Fibroblast of peridontal ligament (primary cell): Measurements from ENCODE around the gene ATXN7L3.
"Not testable (repeated sequence)": the region's sequence is repeated elsewhere in the genome, so short reads cannot be mapped to it uniquely, and the experiment has no call there.

Experiments used
- DNase-seq: peaks from one replicate; pipeline ENCODE4 v3.0.0-alpha.2; 2010; ENCODE audit errors: extremely low read depth

ATXN7L3 gene, protein sequence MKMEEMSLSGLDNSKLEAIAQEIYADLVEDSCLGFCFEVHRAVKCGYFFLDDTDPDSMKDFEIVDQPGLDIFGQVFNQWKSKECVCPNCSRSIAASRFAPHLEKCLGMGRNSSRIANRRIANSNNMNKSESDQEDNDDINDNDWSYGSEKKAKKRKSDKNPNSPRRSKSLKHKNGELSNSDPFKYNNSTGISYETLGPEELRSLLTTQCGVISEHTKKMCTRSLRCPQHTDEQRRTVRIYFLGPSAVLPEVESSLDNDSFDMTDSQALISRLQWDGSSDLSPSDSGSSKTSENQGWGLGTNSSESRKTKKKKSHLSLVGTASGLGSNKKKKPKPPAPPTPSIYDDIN

DNA sequence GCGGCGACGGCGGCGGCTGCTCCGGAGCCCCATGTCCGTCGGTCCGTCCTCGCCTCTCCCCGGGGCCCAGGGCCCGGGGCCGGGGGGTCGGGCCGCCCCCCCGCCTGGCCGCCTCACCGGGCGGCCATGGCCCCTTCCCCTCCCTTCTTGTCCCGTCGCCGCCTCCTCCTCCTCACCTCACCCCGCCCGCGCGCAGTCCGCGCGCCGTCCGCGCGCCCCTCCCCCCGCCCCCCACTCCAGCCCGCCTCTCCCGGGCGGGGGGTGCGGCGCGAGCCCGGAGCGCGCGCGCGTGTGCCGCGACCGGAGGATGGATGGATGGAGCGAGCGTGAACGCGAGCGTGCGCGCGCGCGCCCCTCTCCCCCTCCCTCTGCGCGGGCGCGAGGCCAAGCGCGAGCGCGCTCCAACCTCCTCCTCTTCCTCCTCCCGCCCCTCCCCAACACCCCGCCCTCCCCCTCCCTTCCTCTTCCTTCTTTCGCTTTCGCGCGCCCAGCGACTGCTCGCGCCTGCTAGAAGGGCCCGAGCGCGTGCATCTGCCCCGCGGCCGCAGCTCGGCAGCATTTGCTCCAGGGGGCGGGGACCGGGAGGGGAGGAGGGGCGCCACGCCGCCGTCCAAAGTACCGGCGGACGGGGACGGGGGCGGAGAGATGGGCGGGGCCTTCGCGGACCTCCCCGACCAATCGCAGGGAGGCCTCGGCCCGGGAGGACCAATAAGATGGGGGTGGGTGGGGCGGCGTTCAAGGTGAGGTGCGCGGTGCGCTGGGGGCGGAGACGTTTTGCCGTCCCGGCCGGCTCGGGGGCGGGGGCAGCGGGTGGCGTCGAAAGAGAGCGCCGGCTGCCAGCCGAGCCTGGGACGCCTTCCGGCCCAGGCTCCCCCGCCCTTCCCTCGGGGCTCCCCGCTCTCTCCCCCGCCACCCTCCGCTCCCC lies at the start of gene ATXN7L3:
Gene ATXN7L3, minus strand, starts transcription at position 332 of the 925 bp plus-strand sequence. CDS start 1,814 bp downstream, outside the sequence.
- peak; percentile 95 for DNase-seq

DNA sequence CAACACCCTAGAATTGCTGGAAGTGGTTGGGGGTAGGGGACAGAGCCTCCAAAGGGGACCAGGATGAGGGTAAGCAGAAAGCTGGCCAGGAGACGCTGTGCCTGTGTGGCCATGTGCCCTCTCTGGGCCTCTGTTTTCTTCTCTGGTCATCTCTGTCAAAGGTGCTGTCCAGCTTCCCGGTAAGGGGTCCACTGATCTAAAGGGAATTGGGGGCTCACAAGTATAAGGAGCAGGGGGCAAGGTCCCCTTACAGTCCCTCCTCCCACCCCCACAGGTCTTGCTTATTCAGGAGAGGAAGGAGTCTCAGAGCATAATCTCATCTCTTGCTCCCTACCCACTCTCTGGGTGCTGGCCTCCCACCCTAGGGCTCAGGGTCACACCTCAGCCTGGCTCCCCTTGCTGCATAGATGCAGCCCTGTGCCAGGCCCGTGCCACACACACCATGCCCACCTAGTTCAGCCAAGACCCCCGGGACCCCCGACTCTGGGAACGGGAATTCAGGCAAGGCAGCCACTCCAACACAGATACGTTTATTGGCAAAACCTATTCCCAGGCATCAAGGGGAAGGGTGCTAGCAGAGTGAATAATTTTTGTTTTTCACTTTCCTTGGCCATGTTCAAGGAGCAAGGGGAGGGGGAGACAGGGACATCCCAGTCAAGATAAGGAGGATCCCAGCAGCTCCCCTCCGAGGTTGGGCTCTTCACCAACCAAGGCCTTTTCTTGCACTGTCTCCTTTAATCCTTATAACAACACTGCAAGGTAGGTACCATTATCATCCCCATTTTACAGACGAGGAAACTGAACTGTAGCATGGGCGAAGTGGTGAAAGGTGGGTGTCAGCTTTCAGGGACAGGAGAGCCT lies 48.4 kb upstream of the ATXN7L3 start:
- no peak for DNase-seq

DNA sequence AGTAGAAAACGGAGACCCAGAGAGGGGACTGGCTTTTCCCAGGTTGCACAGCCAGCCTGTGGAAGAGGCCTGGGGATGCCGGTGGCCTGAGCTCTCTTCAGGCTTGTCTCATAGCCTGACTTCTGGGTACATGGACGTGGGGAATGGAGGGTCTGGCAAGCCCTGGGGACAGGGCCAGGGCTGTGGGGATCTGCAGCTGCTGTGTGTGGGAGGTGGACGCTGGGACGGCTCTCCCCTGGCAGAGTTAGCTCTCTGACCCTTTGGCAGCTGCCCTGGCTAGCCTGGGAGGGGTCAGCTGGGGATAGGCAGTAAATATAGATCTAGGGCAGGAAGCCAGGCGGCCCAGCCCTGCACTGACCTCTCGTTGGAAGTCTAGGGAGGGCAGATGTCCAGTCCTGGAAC lies 47.8 kb upstream of the ATXN7L3 start:
- no peak for DNase-seq

DNA sequence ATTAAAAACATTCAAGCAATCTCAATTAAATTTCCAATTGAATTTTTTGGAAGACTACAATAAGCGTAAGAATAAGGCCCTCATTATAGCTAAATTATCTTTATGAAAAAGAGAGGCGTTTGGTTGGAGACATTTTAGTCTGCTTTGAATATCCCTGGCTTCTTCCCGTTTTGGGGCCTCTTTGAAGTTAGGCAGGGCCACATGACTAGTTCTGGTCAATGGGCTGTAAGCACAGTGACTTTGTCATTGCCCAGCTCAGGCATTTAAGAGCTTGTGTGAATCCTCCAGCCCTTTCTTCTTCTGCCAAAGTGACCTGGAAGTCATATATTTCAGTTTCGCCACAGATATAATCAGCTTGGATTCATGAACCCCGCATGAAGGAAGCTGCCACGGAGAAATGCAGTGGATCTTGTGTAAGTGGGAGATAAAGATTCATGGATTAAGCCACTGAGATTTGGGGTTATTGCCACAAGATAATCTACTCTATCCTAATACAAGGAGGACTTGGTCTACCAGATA lies 41.5 kb upstream of the ATXN7L3 start:
- DNase-seq, result no peak

GRCh38 chr17:44237886-44238285 lies 38.2 kb upstream of the ATXN7L3 start:
- not testable (repeated sequence) for DNase-seq

DNA sequence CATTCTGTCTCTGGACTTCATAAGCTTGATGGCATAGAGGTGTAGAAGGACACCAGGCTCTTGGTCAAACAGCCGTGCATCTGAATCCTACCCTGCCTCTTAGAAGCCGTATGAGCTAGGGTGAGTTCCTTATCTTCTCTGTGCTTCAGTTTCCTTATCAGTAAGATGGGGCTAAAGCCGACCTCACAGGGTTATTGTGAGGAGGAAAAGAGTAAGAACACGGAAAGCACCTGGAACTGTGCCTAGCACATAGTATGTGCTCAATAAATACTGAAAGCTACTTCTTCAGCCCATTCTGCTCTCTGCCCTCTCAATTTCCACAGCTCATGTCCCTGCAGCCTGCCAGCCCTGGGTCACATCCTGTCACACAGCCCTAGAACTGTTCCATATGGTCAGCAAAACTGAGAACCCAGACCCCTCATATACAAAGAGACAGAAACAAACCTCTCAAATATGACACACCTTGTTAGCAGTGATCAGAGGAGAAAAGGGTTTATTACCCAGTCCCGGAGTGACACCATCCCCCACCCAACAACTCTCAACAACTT lies 36.8 kb upstream of the ATXN7L3 start:
- no peak for DNase-seq

DNA sequence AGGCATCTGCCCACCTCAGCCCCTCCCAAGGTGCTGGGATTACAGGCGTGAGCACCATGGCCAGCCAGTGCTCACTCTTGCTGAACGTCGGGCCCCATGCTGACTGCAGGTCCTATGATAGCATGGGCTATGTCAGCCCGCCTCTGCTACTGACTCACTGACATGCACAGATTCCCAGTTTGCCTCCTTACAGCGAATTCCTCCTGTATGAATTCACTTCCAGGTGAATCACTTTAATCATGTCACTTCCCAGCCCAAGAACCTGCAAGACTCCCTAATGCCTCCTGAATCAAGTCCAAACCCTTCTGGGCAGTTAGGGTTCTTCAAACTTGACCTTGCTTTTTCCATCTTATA lies 35.9 kb upstream of the ATXN7L3 start:
- no peak for DNase-seq

- no peak for DNase-seq
These were observed 33.9 kb upstream of the ATXN7L3 start for GRCh38 chr17:44233582-44233981.

DNA sequence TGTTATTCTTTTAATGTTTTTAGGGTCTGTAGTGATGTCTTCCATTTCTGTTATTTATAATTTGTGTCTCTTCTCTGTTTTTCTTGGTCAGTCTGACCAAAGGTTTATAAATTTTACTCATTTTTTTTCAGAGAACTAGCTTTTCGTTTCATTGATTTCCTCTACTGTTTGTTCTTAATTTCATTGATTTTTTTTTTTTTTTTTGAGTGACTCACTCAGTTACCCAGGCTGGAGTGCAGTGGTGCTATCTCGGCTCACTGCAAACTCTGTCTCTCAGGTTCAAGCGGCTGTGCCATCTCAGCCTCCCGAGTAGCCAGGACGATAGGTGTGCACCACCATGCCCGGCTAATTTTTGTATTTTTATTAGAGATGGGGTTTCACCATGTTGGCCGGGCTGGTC lies 32.4 kb upstream of the ATXN7L3 start:
- no peak for DNase-seq

- no peak for DNase-seq
These were observed 30.5 kb upstream of the ATXN7L3 start for GRCh38 chr17:44230140-44230539.

GRCh38 chr17:44229090-44229489 lies 29.4 kb upstream of the ATXN7L3 start:
- no peak for DNase-seq

DNA sequence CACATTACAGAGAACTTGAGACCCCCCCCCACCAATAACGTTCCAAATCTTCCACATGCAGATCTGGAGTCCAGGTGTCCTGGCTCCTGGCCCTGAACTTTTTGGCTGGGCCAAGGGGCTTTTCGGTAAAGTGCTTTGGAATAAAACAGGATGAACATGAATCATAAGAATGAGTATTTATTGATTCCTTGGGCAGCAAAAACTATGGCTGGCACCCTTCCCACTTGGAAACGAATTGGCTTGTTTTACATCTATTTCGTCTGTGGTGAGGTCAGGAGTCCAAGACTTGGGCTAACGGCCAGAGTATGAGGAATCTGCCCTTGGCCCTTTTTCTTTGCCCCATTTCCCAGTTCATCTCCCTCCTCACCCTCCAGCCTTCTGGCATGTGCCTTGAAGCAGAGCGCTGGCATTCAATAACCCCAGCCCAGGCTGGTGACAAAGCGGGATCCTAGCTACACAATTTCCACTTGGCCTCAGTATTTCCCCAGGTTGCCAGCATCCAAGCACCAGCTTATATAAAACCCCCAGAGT lies 23.9 kb upstream of the ATXN7L3 start:
- DNase-seq, result peak; percentile 98

DNA sequence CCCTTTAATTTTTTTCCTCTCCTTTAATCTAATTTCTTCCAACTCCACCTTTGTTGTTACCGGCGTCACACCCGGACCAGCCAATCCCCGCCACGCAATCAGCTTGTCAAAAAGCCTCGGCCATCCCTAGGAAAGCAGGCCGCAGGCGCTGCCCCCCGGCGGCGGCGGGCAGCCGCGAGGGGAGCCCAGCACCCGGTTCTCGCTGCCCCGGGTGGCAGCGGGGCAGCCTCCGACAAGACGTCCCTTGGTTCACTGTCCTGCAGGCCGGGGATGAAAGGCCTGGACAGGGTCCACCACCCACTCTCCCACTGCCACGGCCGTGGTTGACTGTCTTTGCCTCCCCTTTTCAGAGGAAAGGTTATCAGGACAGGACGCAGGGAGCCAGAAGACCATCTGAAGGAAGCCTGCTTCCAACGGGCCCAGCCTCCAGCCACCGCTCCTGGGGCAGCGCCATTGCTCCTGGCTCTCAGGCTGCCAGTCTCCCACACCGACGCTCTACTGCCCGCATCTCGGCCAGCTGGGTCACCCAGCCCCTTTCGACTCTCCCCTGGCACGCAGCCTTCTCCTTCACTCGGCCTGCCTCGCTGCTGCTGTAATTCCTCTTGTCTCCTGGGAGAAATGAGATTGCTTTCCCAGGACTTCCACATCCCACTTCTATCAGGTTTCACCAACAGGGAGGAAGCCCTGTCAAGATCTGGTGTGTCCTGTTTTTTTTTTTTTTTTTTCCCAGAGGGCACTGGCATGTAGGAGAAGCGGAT lies 22.6 kb upstream of the ATXN7L3 start:
- peak; percentile 90 for DNase-seq

DNA sequence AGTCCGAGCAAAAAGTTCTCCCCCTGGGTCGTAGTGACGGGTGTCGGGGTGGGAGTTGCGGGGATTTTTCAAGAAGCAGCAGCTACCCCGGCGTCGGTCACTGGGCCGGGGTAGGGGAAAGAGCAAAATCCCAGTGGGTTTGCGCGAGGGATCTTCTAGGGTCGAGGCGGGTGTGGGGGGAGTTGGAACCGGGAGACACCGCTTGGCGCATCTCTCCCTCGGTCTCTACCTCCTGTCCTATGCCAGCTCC lies 22.1 kb upstream of the ATXN7L3 start:
- no peak for DNase-seq

- peak; percentile 75 for DNase-seq
These were observed 21.6 kb upstream of the ATXN7L3 start for GRCh38 chr17:44221084-44221861.

- peak; percentile 45 for DNase-seq
These were observed 20.8 kb upstream of the ATXN7L3 start for GRCh38 chr17:44220213-44221083.

- DNase-seq, result peak; percentile 35
These were observed 20.0 kb upstream of the ATXN7L3 start, which contains the start of gene UBTF for GRCh38 chr17:44219616-44220212. Gene UBTF, minus strand, starts transcription at chr17:44219675. Its CDS starts 1,446 bp downstream, at chr17:44218229.

DNA sequence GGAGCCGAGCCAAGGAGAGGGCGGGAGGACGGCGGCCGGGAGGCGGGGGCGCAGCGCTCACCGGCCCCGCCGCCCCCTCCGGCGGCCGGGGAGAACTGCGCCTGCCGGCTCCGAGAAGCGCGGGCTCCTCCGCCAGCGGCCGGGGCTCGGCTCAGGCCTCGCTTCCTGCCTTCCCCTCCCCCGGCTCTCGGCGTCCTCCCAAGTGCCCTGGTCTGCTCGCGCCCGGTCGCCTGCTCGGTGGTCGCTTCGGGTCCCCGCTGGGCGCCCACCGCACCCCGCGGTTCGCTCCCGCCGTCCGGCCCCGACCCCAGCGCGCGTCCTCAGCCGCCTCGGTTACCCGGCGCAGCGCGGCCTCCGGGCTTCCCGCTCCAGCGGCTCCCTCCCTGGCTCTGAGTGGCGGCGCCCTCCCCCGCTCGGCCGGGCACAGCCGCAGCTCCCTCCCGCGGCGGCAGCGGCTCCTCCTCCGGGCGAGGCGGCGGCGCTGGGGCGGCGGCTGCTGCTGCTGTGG lies 19.5 kb upstream of the ATXN7L3 start:
- DNase-seq, result peak; percentile 53
